WTC11 (cell line): ENCODE data around the gene ISL2. TPM values are rescaled to one million over a fixed set of nuclear protein-coding genes. Genes with fewer than 3 reads are reported as not detected.

Experiments
- ATAC-seq: fragments of 200-7000 bp; cut with Tn5 transposase; 2 replicates; pipeline ENCODE4 v1.10.0; 2021; ENCODE audit warnings: mild to moderate bottlenecking, moderate library complexity
- CTCF ChIA-PET: fragments of 300-600 bp; sonication (Branson Sonifier 250); formaldehyde crosslinking; loops from one replicate; lab custom pipeline; 2021; ENCODE audit warnings: antibody characterized with exemption; lab: Charles Lee
- POLR2A ChIA-PET: fragments of 350-600 bp; sonication (Branson Sonifier 250); formaldehyde crosslinking; loops from one replicate; lab custom pipeline; 2021; ENCODE audit warnings: antibody characterized with exemption; lab: Charles Lee
- DNase-seq: peaks from one replicate; pipeline ENCODE4 v3.0.0; 2021; ENCODE audit warnings: low spot score
- H3K27ac Mint-ChIP-seq: 2 replicates; pipeline ENCODE4 v1.8.0; 2021; ENCODE audit warnings: mixed read lengths
- H3K27me3 Mint-ChIP-seq: 2 replicates; pipeline ENCODE4 v1.8.0; 2021; ENCODE audit warnings: low read depth, mild to moderate bottlenecking, moderate library complexity, mixed read lengths
- H3K36me3 Mint-ChIP-seq: 2 replicates; pipeline ENCODE4 v1.8.0; 2021; ENCODE audit warnings: mixed read lengths
- H3K4me1 Mint-ChIP-seq: 2 replicates; pipeline ENCODE4 v1.8.0; 2022; ENCODE audit warnings: mixed read lengths
- H3K4me3 Mint-ChIP-seq: 2 replicates; pipeline ENCODE4 v1.8.0; 2021; ENCODE audit warnings: mild to moderate bottlenecking, moderate library complexity, mixed read lengths
- H3K9me3 Mint-ChIP-seq: 2 replicates; pipeline ENCODE4 v1.8.0; 2021; ENCODE audit warnings: mixed read lengths
- ATF6 ChIP-seq: sonication (generic); formaldehyde crosslinking; IDR thresholded peaks from 2 replicates; pipeline ENCODE4 v1.8.1; 2023; ENCODE audit warnings: mild to moderate bottlenecking, missing genetic modification reagents
- CBFB ChIP-seq: sonication (generic); formaldehyde crosslinking; IDR thresholded peaks from 2 replicates; pipeline ENCODE4 v1.8.1; 2022; ENCODE audit warnings: mild to moderate bottlenecking, low read depth, missing genetic modification reagents
- E2F1 ChIP-seq: sonication (generic); formaldehyde crosslinking; IDR thresholded peaks from 2 replicates; pipeline ENCODE4 v1.8.0; 2022; ENCODE audit warnings: mild to moderate bottlenecking, missing genetic modification reagents
- ETV6 ChIP-seq: sonication (generic); formaldehyde crosslinking; IDR thresholded peaks from 2 replicates; pipeline ENCODE4 v1.8.1; 2022; ENCODE audit warnings: mild to moderate bottlenecking, missing genetic modification reagents
- OVOL2 ChIP-seq: fragments of 250-450 bp; sonication (Bioruptor Pico); IDR thresholded peaks from 2 replicates; pipeline ENCODE4 v1.9.0; 2021; ENCODE audit warnings: mild to moderate bottlenecking, borderline replicate concordance
- ZMAT4 ChIP-seq: fragments of 250-450 bp; sonication (Bioruptor Pico); IDR thresholded peaks from 2 replicates; pipeline ENCODE4 v1.9.0; 2021; ENCODE audit warnings: mild to moderate bottlenecking
- ZNF317 ChIP-seq: sonication (generic); formaldehyde crosslinking; IDR thresholded peaks from 2 replicates; pipeline ENCODE4 v1.8.1; 2023; ENCODE audit warnings: low read depth, mild to moderate bottlenecking, moderate library complexity, missing genetic modification reagents, borderline replicate concordance
- ZNF671 ChIP-seq: fragments of 250-450 bp; sonication (Bioruptor Pico); IDR thresholded peaks from 2 replicates; pipeline ENCODE4 v1.8.0; 2021; ENCODE audit warnings: mild to moderate bottlenecking
- total RNA-seq: library from RNA; stranded (reverse); gene quantifications from 3 replicates; pipeline ENCODE4 v1.2.3, GENCODE V29; 2021
- TF ChIP-seq, protein P1 (sequence below): sonication (generic); formaldehyde crosslinking; IDR thresholded peaks from 2 replicates; pipeline ENCODE4 v1.8.1; 2022; ENCODE audit warnings: mild to moderate bottlenecking, moderate library complexity, missing genetic modification reagents
- TF ChIP-seq, protein P2 (sequence below): fragments of 250-450 bp; sonication (Bioruptor Pico); conservative IDR thresholded peaks from 2 replicates; pipeline ENCODE4 v1.9.0; 2021; ENCODE audit warnings: mild to moderate bottlenecking
- TF ChIP-seq, protein P3 (sequence below): sonication (generic); formaldehyde crosslinking; IDR thresholded peaks from 2 replicates; pipeline ENCODE4 v1.8.1; 2022; ENCODE audit warnings: missing genetic modification reagents, borderline replicate concordance
- TF ChIP-seq, protein P4 (sequence below): sonication (generic); formaldehyde crosslinking; IDR thresholded peaks from 2 replicates; pipeline ENCODE4 v1.8.0; 2023; ENCODE audit warnings: missing genetic modification reagents
- TF ChIP-seq, protein P5 (sequence below): fragments of 200-600 bp; IDR thresholded peaks from 2 replicates; pipeline ENCODE4 v1.8.0; 2022; ENCODE audit warnings: antibody characterized with exemption

ISL2 gene
- total RNA-seq, 1 experiment from 2014 or later = 0.24 TPM

DNA sequence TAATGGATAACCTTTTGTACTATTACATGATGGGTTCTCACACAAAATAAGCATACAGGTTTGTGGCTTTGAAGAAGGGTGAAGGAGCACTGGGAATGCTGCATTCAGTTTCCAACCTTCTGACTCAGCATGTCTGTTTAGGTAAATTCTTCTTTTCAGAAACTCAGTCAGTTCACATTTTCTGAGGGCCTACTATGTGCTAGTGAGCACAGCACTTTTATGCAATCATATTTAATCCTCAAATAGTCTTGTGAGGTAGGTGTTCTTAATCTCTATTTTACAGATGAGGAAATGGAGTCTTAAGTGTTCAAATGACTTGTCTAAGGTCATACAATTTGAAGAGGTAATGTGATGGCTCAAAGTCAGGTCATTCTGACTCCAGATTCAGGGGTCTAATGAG is 41.2 kb downstream of the ISL2 start (continued):
- TF ChIP-seq, protein P1, sequence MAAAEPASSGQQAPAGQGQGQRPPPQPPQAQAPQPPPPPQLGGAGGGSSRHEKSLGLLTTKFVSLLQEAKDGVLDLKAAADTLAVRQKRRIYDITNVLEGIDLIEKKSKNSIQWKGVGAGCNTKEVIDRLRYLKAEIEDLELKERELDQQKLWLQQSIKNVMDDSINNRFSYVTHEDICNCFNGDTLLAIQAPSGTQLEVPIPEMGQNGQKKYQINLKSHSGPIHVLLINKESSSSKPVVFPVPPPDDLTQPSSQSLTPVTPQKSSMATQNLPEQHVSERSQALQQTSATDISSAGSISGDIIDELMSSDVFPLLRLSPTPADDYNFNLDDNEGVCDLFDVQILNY (CRISPR knock-in tag) = no peak
- no peak for TF ChIP-seq ZNF671 (CRISPR knock-in tag)
- TF ChIP-seq, protein P2, sequence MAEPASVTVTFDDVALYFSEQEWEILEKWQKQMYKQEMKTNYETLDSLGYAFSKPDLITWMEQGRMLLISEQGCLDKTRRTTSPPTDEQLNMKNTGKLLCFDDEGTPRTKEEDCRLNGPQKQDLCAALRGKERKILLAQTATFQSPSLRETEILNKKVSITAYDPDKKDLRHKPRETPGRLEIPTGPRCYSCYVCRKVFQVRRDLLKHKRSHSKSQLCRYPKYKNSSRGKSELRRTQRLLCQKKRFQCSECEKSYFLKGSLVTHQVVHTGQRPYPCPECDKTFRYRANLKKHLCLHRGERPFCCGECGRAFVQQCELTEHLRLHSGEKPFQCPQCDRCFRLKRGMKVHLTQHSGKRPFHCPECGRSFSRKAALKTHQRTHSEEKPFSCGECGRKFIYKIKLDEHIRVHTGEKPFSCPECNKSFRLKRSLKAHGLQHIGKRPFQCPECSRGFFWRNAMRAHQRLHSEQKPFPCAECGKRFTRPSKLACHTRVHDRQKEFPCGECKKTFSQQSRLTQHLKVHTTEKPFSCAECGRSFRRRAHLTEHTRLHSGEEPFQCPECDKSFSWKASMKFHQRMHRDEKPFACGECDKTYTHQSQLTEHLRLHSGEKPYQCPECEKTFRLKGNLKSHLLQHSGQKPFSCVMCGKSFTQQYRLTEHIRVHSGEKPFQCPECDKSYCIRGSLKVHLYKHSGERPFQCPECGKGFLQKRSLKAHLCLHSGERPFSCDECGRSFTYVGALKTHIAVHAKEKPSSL (CRISPR knock-in tag) = no peak
- no peak for TF ChIP-seq OVOL2

- Mint-ChIP-seq H3K4me1 (peaks cover 4% of the 10 kb centered on the region; the same call in 1 of the 2 replicates), H3K4me3 (no peak overlapping the region), H3K36me3 (no peaks in the 10 kb centered on the region), H3K27ac (no peak overlapping the region), H3K27me3 (no peaks in the 10 kb centered on the region), H3K9me3 (no peaks in the 10 kb centered on the region)
- DNase-seq = no peak
- ChIA-PET CTCF (no interaction called here), POLR2A (interaction anchor here (0.6 kb wide), 2 partner anchors 116 to 237 kb away, joined by 4 to 9 read pairs; no protein-coding TSS in a partner anchor)
- ATAC-seq = no peak
- TF ChIP-seq CBFB = no peak
- TF ChIP-seq ZNF317 (CRISPR knock-in tag) = no peak
- TF ChIP-seq, protein P3, sequence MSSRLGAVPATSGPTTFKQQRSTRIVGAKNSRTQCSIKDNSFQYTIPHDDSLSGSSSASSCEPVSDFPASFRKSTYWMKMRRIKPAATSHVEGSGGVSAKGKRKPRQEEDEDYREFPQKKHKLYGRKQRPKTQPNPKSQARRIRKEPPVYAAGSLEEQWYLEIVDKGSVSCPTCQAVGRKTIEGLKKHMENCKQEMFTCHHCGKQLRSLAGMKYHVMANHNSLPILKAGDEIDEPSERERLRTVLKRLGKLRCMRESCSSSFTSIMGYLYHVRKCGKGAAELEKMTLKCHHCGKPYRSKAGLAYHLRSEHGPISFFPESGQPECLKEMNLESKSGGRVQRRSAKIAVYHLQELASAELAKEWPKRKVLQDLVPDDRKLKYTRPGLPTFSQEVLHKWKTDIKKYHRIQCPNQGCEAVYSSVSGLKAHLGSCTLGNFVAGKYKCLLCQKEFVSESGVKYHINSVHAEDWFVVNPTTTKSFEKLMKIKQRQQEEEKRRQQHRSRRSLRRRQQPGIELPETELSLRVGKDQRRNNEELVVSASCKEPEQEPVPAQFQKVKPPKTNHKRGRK (CRISPR knock-in tag) = no peak
- TF ChIP-seq E2F1 (CRISPR knock-in tag) = no peak
- TF ChIP-seq, protein P4, sequence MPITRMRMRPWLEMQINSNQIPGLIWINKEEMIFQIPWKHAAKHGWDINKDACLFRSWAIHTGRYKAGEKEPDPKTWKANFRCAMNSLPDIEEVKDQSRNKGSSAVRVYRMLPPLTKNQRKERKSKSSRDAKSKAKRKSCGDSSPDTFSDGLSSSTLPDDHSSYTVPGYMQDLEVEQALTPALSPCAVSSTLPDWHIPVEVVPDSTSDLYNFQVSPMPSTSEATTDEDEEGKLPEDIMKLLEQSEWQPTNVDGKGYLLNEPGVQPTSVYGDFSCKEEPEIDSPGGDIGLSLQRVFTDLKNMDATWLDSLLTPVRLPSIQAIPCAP (CRISPR knock-in tag) = no peak
- TF ChIP-seq, protein P5, sequence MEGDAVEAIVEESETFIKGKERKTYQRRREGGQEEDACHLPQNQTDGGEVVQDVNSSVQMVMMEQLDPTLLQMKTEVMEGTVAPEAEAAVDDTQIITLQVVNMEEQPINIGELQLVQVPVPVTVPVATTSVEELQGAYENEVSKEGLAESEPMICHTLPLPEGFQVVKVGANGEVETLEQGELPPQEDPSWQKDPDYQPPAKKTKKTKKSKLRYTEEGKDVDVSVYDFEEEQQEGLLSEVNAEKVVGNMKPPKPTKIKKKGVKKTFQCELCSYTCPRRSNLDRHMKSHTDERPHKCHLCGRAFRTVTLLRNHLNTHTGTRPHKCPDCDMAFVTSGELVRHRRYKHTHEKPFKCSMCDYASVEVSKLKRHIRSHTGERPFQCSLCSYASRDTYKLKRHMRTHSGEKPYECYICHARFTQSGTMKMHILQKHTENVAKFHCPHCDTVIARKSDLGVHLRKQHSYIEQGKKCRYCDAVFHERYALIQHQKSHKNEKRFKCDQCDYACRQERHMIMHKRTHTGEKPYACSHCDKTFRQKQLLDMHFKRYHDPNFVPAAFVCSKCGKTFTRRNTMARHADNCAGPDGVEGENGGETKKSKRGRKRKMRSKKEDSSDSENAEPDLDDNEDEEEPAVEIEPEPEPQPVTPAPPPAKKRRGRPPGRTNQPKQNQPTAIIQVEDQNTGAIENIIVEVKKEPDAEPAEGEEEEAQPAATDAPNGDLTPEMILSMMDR = no peak
- no peak for TF ChIP-seq ZMAT4 (CRISPR knock-in tag)
- TF ChIP-seq ETV6 (CRISPR knock-in tag) = no peak
- TF ChIP-seq ATF6 (CRISPR knock-in tag) = no peak
Measured at GRCh38 chr15:76378691-76379090, 42.1 kb downstream of the ISL2 start.
